PFSK-1 (cell line): ENCODE measurements around the gene AKAP13.

ENCODE experiments used
- FOXP2 ChIP-seq: optimal IDR thresholded peaks from 2 replicates; pipeline ENCODE3; 2011; ENCODE audit warnings: borderline replicate concordance, control low read depth, inconsistent platforms; ENCODE audit not compliant: insufficient read depth; ENCODE audit errors: extremely low read length, extremely low read depth
- POLR2AphosphoS5 ChIP-seq: IDR thresholded peaks from 2 replicates; pipeline ENCODE4 v1.6.1; 2012; ENCODE audit warnings: low read depth, mild to moderate bottlenecking, control low read depth, low read length, moderate library complexity
- SIN3A ChIP-seq: IDR thresholded peaks from 2 replicates; pipeline ENCODE4 v1.6.1; 2012; ENCODE audit warnings: mild to moderate bottlenecking, low read length, moderate library complexity, borderline replicate concordance; ENCODE audit not compliant: insufficient read depth
- TAF1 ChIP-seq: IDR thresholded peaks from 2 replicates; pipeline ENCODE4 v1.6.1; 2012; ENCODE audit warnings: low read length, control low read depth, borderline replicate concordance; ENCODE audit not compliant: insufficient read depth
- TF ChIP-seq, protein P1 (sequence below), 2 experiments: IDR thresholded peaks; 2 replicates each; pipeline versions ENCODE4 v1.6.1 to v1.8.0; 2011 to 2012; ENCODE audit warnings: low read depth in 2 of 2, low read length in 2 of 2, control low read depth in 1 of 2, inconsistent platforms in 1 of 2, mild to moderate bottlenecking in 1 of 2, moderate library complexity in 1 of 2; ENCODE audit not compliant: insufficient read depth in 1 of 2

The AKAP13 gene

DNA sequence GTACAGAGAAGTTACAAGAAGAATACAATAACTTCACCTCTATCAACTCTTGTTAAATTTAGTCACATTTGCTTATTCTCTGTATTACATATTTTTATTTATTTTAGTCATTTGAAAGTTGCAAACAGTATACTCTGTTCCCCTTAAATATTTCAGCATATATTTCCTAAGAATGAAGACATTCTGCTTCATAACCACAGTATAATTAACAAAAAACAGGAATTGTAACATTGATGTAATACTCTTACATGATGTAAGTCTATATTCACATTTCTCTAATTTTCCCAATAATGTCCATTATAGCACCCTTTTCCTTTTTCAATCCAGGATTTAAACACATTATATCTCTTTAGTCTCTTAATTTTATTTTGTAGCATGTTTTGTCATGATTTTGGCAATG, 112.0 kb downstream of the AKAP13 start:
- TF ChIP-seq POLR2AphosphoS5, result no peak
- TF ChIP-seq FOXP2, result no peak
- TF ChIP-seq TAF1, result no peak
- TF ChIP-seq, protein P1, sequence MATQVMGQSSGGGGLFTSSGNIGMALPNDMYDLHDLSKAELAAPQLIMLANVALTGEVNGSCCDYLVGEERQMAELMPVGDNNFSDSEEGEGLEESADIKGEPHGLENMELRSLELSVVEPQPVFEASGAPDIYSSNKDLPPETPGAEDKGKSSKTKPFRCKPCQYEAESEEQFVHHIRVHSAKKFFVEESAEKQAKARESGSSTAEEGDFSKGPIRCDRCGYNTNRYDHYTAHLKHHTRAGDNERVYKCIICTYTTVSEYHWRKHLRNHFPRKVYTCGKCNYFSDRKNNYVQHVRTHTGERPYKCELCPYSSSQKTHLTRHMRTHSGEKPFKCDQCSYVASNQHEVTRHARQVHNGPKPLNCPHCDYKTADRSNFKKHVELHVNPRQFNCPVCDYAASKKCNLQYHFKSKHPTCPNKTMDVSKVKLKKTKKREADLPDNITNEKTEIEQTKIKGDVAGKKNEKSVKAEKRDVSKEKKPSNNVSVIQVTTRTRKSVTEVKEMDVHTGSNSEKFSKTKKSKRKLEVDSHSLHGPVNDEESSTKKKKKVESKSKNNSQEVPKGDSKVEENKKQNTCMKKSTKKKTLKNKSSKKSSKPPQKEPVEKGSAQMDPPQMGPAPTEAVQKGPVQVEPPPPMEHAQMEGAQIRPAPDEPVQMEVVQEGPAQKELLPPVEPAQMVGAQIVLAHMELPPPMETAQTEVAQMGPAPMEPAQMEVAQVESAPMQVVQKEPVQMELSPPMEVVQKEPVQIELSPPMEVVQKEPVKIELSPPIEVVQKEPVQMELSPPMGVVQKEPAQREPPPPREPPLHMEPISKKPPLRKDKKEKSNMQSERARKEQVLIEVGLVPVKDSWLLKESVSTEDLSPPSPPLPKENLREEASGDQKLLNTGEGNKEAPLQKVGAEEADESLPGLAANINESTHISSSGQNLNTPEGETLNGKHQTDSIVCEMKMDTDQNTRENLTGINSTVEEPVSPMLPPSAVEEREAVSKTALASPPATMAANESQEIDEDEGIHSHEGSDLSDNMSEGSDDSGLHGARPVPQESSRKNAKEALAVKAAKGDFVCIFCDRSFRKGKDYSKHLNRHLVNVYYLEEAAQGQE (IDR thresholded peaks at IDR 0.05; ENCODE audit: insufficient read depth in 1 of 2, low read depth in 2 of 2, low read length in 2 of 2), result no peak
- TF ChIP-seq SIN3A, result no peak

- TF ChIP-seq, protein P1 (IDR thresholded peaks at IDR 0.05; ENCODE audit: insufficient read depth in 1 of 2, low read depth in 2 of 2, low read length in 2 of 2), result no peak
- TF ChIP-seq TAF1, result no peak
- TF ChIP-seq POLR2AphosphoS5, result no peak
- no peak for TF ChIP-seq FOXP2
- no peak for TF ChIP-seq SIN3A
Observed at GRCh38 chr15:85493260-85493659, 112.9 kb downstream of the AKAP13 start.

DNA sequence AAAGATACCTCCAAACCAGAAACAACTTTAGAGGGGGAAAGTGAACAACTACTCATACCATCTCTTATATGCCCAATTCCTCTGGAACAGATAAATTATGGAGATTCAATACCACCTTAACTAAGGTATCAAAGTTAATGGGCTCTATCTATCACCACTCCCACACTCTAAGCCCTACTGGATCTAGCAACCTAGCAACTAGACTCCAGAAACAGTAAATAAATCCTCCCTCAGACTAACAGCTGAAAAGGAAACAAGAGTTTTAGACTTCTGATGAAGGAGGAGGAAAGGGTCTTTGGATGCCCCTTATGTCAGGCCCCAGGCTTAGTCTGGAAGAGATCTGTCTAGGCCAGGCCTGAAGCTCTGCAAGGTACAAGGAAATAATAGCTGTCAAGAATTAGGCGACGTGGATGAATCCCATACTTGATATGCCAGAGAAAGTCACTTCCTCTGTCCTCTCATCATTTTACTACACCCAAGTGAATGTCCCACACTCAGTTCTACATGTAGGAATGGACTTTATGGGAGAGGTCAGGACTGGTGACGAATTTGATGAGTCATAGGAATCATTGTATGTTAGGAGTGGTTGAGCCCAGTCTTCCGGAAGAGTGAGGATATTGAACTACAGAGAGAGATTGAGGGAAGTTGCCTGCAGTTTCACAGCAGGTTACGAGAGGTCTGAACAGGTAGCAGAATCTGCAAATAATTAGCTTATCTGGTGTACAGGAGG, 113.8 kb downstream of the AKAP13 start:
- TF ChIP-seq TAF1, result no peak
- TF ChIP-seq FOXP2, result no peak
- TF ChIP-seq, protein P1 (IDR thresholded peaks at IDR 0.05; ENCODE audit: insufficient read depth in 1 of 2, low read depth in 2 of 2, low read length in 2 of 2), result no peak
- no peak for TF ChIP-seq SIN3A
- TF ChIP-seq POLR2AphosphoS5, result no peak

DNA sequence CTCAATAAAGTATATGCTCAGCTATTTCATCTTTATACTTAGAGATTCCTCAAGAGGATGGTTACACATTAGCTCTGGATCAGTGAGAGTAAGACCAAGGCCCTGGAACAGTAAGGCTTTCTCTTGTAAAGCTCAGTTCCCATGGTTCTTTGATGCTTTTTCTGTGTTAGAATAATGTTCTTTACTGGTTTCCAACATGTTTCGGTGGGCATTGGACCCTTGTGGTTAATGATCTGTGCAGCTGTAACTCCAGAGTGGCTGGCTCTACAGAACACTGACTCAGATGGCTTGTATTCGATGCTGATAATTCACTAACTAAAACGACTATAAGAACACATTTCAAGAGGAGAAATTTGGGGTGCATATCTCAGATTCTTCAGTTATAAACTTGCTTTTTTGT, 114.7 kb downstream of the AKAP13 start:
- TF ChIP-seq POLR2AphosphoS5 (no peak), TAF1 (no peak), FOXP2 (no peak), SIN3A (no peak)
- TF ChIP-seq, protein P1 (IDR thresholded peaks at IDR 0.05; ENCODE audit: insufficient read depth in 1 of 2, low read depth in 2 of 2, low read length in 2 of 2), result no peak
